H1 (cell line): ENCODE data around the gene TTBK1. TPM values are rescaled to one million over a fixed set of nuclear protein-coding genes. Genes with fewer than 3 reads are reported as not detected.

Experiments
- CTCF ChIA-PET: fragments of 300-600 bp; sonication (Branson Sonifier 250); formaldehyde crosslinking; loops from one replicate; lab custom pipeline; 2021; ENCODE audit not compliant: partially characterized antibody; lab: Charles Lee
- POLR2A ChIA-PET: fragments of 300-600 bp; sonication (Branson Sonifier 250); formaldehyde crosslinking; loops from one replicate; lab custom pipeline; 2021; ENCODE audit warnings: inconsistent platforms; ENCODE audit not compliant: partially characterized antibody; lab: Charles Lee
- DNase-seq, 2 experiments: peaks; one replicate each; pipeline versions ENCODE4 v3.0.0 to v3.0.0-alpha.2; 2010 to 2022; ENCODE audit warnings: low spot score in 2 of 2, low read depth in 1 of 2, mixed read lengths in 1 of 2
- FAIRE-seq: peaks from 2 replicates; lab custom pipeline; 2011; peaks lifted over from hg19 to GRCh38; lab: Jason Lieb, UNC
- H2AFZ ChIP-seq: 2 replicates; pipeline ENCODE4 v1.8.1; 2012; ENCODE audit warnings: low read length, inconsistent platforms
- H2AK5ac ChIP-seq: 2 replicates; pipeline ENCODE4 v1.6.1; 2013; ENCODE audit warnings: low read depth, low read length
- H2BK120ac ChIP-seq: replicated peaks from 2 replicates; pipeline ENCODE3; 2013; ENCODE audit warnings: low read depth, low read length, inconsistent platforms
- H2BK12ac ChIP-seq: 2 replicates; pipeline ENCODE4 v1.6.1; 2013; ENCODE audit warnings: low read depth, low read length
- H2BK15ac ChIP-seq: 2 replicates; pipeline ENCODE4 v1.6.1; 2013; ENCODE audit warnings: low read length
- H2BK20ac ChIP-seq: 2 replicates; pipeline ENCODE4 v1.6.1; 2013; ENCODE audit warnings: low read length
- H2BK5ac ChIP-seq: 2 replicates; pipeline ENCODE4 v1.6.1; 2013; ENCODE audit warnings: low read depth, low read length
- H3K14ac ChIP-seq: 2 replicates; pipeline ENCODE4 v1.6.1; 2013; ENCODE audit warnings: inconsistent platforms; ENCODE audit not compliant: insufficient read length
- H3K18ac ChIP-seq: 2 replicates; pipeline ENCODE4 v1.6.1; 2013; ENCODE audit warnings: low read length; ENCODE audit errors: extremely low read depth
- H3K23ac ChIP-seq: 2 replicates; pipeline ENCODE4 v1.6.1; 2013; ENCODE audit warnings: inconsistent platforms; ENCODE audit not compliant: insufficient read length
- H3K23me2 ChIP-seq: 2 replicates; pipeline ENCODE4 v1.6.1; 2013; ENCODE audit warnings: low read depth, low read length
- H3K27ac ChIP-seq: 2 replicates; pipeline ENCODE4 v1.6.1; 2011; ENCODE audit warnings: low read depth, low read length, inconsistent platforms
- H3K27me3 ChIP-seq, 4 experiments: replicated peaks in 1 of 4; 1 replicate in 1 of 4; 2 replicates in 3 of 4; pipeline versions ENCODE4 v1.6.1 to v1.8.1; 2011 to 2013; ENCODE audit warnings: low read length in 3 of 4, mild to moderate bottlenecking in 3 of 4, inconsistent platforms in 2 of 4, mixed read lengths in 2 of 4, moderate library complexity in 1 of 4; ENCODE audit not compliant: control insufficient read depth in 3 of 4, insufficient read depth in 3 of 4; ENCODE audit errors: extremely low read depth in 1 of 4
- H3K36me3 ChIP-seq, 4 experiments: 2 replicates each; pipeline versions ENCODE4 v1.6.1 to v1.8.1; 2011 to 2013; ENCODE audit warnings: mild to moderate bottlenecking in 4 of 4, low read length in 3 of 4, moderate library complexity in 2 of 4, control low read depth in 1 of 4, inconsistent platforms in 1 of 4; ENCODE audit not compliant: insufficient read depth in 4 of 4, control insufficient read depth in 2 of 4
- H3K4ac ChIP-seq: replicated peaks from 2 replicates; pipeline ENCODE3; 2013; ENCODE audit warnings: low read length, low read depth, mixed read lengths, inconsistent platforms; ENCODE audit not compliant: insufficient read length
- H3K4me1 ChIP-seq, 4 experiments: replicated peaks in 1 of 4; 1 replicate in 1 of 4; 2 replicates in 3 of 4; pipeline versions ENCODE4 v1.6.1 to v1.8.1; 2011 to 2013; ENCODE audit warnings: low read length in 3 of 4, inconsistent platforms in 2 of 4, mixed read lengths in 1 of 4; ENCODE audit not compliant: insufficient read depth in 4 of 4, control insufficient read depth in 3 of 4
- H3K4me2 ChIP-seq, 2 experiments: 2 replicates each; pipeline versions ENCODE4 v1.6.1 to v1.8.1; 2011 to 2013; ENCODE audit warnings: low read depth in 2 of 2, low read length in 2 of 2, control low read depth in 1 of 2, inconsistent platforms in 1 of 2, mild to moderate bottlenecking in 1 of 2; ENCODE audit not compliant: insufficient read depth in 1 of 2
- H3K4me3 ChIP-seq, 4 experiments: fragments of 200-600, 300-600 bp in 1 of 4; sonication (generic), shearing (Covaris generic), sonication (Bioruptor Twin) in 1 of 4; 2 replicates each; pipeline versions ENCODE4 v1.5.1 to v1.8.1; 2011 to 2016; ENCODE audit warnings: low read length in 4 of 4, low read depth in 3 of 4, control low read depth in 2 of 4, inconsistent platforms in 2 of 4, mild to moderate bottlenecking in 2 of 4, mixed read lengths in 1 of 4, moderate library complexity in 1 of 4; ENCODE audit not compliant: insufficient read depth in 2 of 4; ENCODE audit errors: extremely low read depth in 1 of 4
- H3K56ac ChIP-seq: replicated peaks from 2 replicates; pipeline ENCODE3; 2013; ENCODE audit warnings: low read depth, mild to moderate bottlenecking, mixed read lengths, low read length, inconsistent platforms; ENCODE audit not compliant: insufficient read length
- H3K79me1 ChIP-seq: 2 replicates; pipeline ENCODE4 v1.6.1; 2013; ENCODE audit warnings: low read depth, low read length, control low read depth
- H3K79me2 ChIP-seq, 2 experiments: 2 replicates each; pipeline versions ENCODE4 v1.6.1 to v1.8.1; 2012 to 2013; ENCODE audit warnings: low read length in 2 of 2, mild to moderate bottlenecking in 2 of 2, inconsistent platforms in 1 of 2; ENCODE audit not compliant: insufficient read depth in 2 of 2, control insufficient read depth in 1 of 2
- H3K9ac ChIP-seq, 4 experiments: replicated peaks in 1 of 4; 1 replicate in 1 of 4; 2 replicates in 3 of 4; pipeline versions ENCODE4 v1.6.1 to v1.8.1; 2011 to 2013; ENCODE audit warnings: low read depth in 3 of 4, low read length in 3 of 4, control low read depth in 2 of 4, mild to moderate bottlenecking in 2 of 4, moderate library complexity in 2 of 4, inconsistent platforms in 1 of 4; ENCODE audit errors: extremely low read depth in 1 of 4
- H3K9me3 ChIP-seq, 2 experiments: 2 replicates each; pipeline versions ENCODE4 v1.6.1 to v1.8.1; 2012 to 2013; ENCODE audit warnings: mild to moderate bottlenecking in 2 of 2, moderate library complexity in 2 of 2, control low read depth in 1 of 2, inconsistent platforms in 1 of 2, low read depth in 1 of 2, low read length in 1 of 2, mixed read lengths in 1 of 2; ENCODE audit not compliant: insufficient read depth in 2 of 2
- H4K20me1 ChIP-seq, 2 experiments: replicated peaks in 1 of 2; 2 replicates each; pipeline versions ENCODE3 to v1.8.1; 2011 to 2013; ENCODE audit warnings: inconsistent platforms in 2 of 2, low read length in 2 of 2, mild to moderate bottlenecking in 1 of 2; ENCODE audit not compliant: insufficient read depth in 2 of 2, control insufficient read depth in 1 of 2
- H4K5ac ChIP-seq: 2 replicates; pipeline ENCODE4 v1.6.1; 2013; ENCODE audit warnings: low read length, low read depth, mixed read lengths, inconsistent platforms; ENCODE audit not compliant: insufficient read length
- H4K8ac ChIP-seq: 2 replicates; pipeline ENCODE4 v1.8.0; 2013; ENCODE audit warnings: mild to moderate bottlenecking, moderate library complexity, low read length, inconsistent platforms; ENCODE audit not compliant: insufficient read depth; ENCODE audit errors: extremely low read depth
- H4K91ac ChIP-seq: replicated peaks from 2 replicates; pipeline ENCODE3; 2013; ENCODE audit warnings: low read length, mixed read lengths, inconsistent platforms; ENCODE audit not compliant: insufficient read length
- KDM1A ChIP-seq: fragments of 200-600, 300-600 bp; sonication (generic); IDR thresholded peaks from 2 replicates; pipeline ENCODE4 v1.7.1; 2016; ENCODE audit warnings: mild to moderate bottlenecking, low read length, borderline replicate concordance
- NANOG ChIP-seq: IDR thresholded peaks from 2 replicates; pipeline ENCODE4 v1.6.1; 2011; ENCODE audit warnings: low read length, low read depth, mild to moderate bottlenecking, inconsistent platforms; ENCODE audit not compliant: insufficient read depth, poor library complexity, severe bottlenecking
- POU5F1 ChIP-seq: IDR thresholded peaks from 2 replicates; pipeline ENCODE4 v1.6.1; 2011; ENCODE audit warnings: low read depth, mild to moderate bottlenecking, low read length, moderate library complexity
- WGBS, 2 experiments: shearing (Covaris generic) in 1 of 2; methylation state at CpG; one replicate each; pipeline versions ENCODE4 v1.1.6 to v1.1.7; 2013 to 2015; ENCODE audit warnings: low lambda C conversion rate in 2 of 2, mixed read lengths in 2 of 2, inconsistent platforms in 1 of 2, low coverage in 1 of 2, missing lambda C conversion rate in 1 of 2; ENCODE audit not compliant: insufficient replicate concordance in 2 of 2, insufficient coverage in 1 of 2, insufficient read length in 1 of 2; ENCODE audit errors: extremely low coverage in 1 of 2, missing lambda C conversion rate in 1 of 2; 5-methylcytosine and 5-hydroxymethylcytosine counted together
- polyA plus RNA-seq, 7 experiments: library from polyadenylated mRNA; depleted of rRNA in 3 of 7; stranded (reverse) in 5 of 7; unstranded in 2 of 7; fragments of >200 nt in 5 of 7; fragments of 200-250 nt in 2 of 7; gene quantifications; 1 replicate in 5 of 7; 2 replicates in 1 of 7; 4 replicates in 1 of 7; pipeline versions ENCODE4 v1.2.1 to v1.2.3, GENCODE V29; 2011 to 2013; ENCODE audit warnings: missing spikeins in 2 of 7, mixed read lengths in 2 of 7
- total RNA-seq: library from RNA; stranded (reverse); fragmentation: NEBNext Ultra II Directional; extraction: Animal tissue kit (Norgen Biotek cat#: 25700); gene quantifications from 2 replicates; pipeline ENCODE4 v1.2.1, GENCODE V29; 2021
- TF ChIP-seq, protein P1 (sequence below), 3 experiments: IDR thresholded peaks; 1 replicate in 2 of 3; 2 replicates in 1 of 3; pipeline versions ENCODE4 v1.5.1 to v1.6.1; 2011; ENCODE audit warnings: low read length in 3 of 3, mild to moderate bottlenecking in 3 of 3, inconsistent platforms in 2 of 3, low read depth in 1 of 3, moderate library complexity in 1 of 3; ENCODE audit not compliant: insufficient read depth in 1 of 3; ENCODE audit errors: control extremely low read depth in 1 of 3
- TF ChIP-seq, protein P2 (sequence below): IDR thresholded peaks from 2 replicates; pipeline ENCODE4 v1.6.1; 2011; ENCODE audit warnings: low read length, improper control_type of control experiment

Gene TTBK1
- total and polyA plus RNA-seq, 2 of the 8 experiments (the other 6 are each of a cell fraction or from before 2014, with no cell fraction given): 0.53 to 1.6 TPM

DNA sequence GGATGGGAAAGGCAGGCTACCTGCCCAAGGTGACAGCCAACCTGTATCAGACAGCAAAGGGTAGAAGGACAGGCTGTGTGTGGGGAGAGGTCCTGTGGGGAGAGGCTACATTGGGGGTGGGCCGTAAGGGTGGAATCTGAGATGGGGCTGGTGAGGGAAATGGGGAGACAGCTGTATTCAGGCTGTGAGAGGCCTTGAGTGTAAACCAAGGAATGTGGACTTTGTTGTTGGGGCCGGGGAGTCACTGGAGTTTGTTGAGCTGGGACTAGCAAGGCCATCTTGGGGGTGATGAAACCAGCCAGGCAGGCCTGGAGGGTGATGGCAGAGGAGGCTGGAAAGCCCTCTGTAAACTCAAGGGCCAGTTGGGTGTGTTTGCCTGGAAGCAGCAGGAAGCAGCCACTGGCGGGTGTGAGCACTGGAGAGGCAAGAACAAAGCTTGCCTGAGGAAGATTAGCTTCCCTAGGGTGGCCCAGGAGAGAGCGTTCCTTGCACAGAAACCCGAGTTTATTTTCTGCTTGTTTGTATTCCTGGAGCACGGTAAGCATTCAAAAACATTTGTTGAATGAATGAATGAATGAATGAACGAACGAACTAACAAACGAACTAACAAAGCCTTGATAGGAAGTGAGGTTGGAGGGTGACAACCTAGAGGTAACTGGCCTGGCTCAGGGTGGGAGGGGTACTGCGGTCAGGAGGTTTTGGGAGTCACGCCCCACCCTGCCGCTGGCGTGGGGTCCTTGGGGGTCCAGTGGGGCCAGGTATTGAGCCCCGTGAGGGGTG lies 18.9 kb downstream of the TTBK1 start:
- 88% methylated on average over 14 of the region's 14 CpGs; no CpG with 5 or more reads in 1 of the 2 experiments for WGBS, 2 experiments
- DNase-seq: no peak
- no peaks in the 10 kb centered on the region for H3K79me1 ChIP-seq
- H2BK20ac ChIP-seq: 0 out of 2 replicates have a peak overlapping the region, but pooled peaks have one; percentile 61
- H3K36me3 ChIP-seq: no peaks in the 10 kb centered on the region
- H3K27ac ChIP-seq: no peak overlapping the region
- no peak overlapping the region for H3K4ac ChIP-seq
- no peak overlapping the region for H2BK12ac ChIP-seq
- H2AK5ac ChIP-seq: no peak overlapping the region
- no peaks in the 10 kb centered on the region for H3K23me2 ChIP-seq
- no peak overlapping the region for H4K91ac ChIP-seq
- H3K27me3 ChIP-seq: no peaks in the 10 kb centered on the region
- no peak overlapping the region for H3K14ac ChIP-seq
- H4K20me1 ChIP-seq: peaks cover 0 to 2% of the 10 kb centered on the region in 2 experiments
- TF ChIP-seq KDM1A (no peak), NANOG (no peak), POU5F1 (no peak)
- TF ChIP-seq, protein P1, sequence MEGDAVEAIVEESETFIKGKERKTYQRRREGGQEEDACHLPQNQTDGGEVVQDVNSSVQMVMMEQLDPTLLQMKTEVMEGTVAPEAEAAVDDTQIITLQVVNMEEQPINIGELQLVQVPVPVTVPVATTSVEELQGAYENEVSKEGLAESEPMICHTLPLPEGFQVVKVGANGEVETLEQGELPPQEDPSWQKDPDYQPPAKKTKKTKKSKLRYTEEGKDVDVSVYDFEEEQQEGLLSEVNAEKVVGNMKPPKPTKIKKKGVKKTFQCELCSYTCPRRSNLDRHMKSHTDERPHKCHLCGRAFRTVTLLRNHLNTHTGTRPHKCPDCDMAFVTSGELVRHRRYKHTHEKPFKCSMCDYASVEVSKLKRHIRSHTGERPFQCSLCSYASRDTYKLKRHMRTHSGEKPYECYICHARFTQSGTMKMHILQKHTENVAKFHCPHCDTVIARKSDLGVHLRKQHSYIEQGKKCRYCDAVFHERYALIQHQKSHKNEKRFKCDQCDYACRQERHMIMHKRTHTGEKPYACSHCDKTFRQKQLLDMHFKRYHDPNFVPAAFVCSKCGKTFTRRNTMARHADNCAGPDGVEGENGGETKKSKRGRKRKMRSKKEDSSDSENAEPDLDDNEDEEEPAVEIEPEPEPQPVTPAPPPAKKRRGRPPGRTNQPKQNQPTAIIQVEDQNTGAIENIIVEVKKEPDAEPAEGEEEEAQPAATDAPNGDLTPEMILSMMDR (IDR thresholded peaks at IDR 0.05; ENCODE audit: control extremely low read depth in 1 of 3, insufficient read depth in 1 of 3, low read depth in 1 of 3, low read length in 3 of 3): no peak
- TF ChIP-seq, protein P2, sequence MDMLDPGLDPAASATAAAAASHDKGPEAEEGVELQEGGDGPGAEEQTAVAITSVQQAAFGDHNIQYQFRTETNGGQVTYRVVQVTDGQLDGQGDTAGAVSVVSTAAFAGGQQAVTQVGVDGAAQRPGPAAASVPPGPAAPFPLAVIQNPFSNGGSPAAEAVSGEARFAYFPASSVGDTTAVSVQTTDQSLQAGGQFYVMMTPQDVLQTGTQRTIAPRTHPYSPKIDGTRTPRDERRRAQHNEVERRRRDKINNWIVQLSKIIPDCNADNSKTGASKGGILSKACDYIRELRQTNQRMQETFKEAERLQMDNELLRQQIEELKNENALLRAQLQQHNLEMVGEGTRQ: no peak
- H2BK15ac ChIP-seq: no peak overlapping the region
- no peak overlapping the region; the same call in 1 of the 2 replicates for H2AFZ ChIP-seq
- no peak overlapping the region; the same call in 1 of the 2 replicates for H2BK5ac ChIP-seq
- H3K9me3 ChIP-seq: no peaks in the 10 kb centered on the region
- CTCF ChIA-PET: interaction anchor here (0.6 to 9.4 kb wide), 18 partner anchors 9 to 679 kb away, joined by 3 to 78 read pairs (median 6); partner anchors contain the start of genes CRIP3 and DNPH1
- H3K56ac ChIP-seq: no peak overlapping the region
- POLR2A ChIA-PET: interaction anchor here (0.8 kb wide), 1 partner anchor 406 kb away, joined by 3 read pairs; no protein-coding TSS in a partner anchor
- peak overlapping the region; percentile 48; the same call in 1 of the 2 replicates for H3K18ac ChIP-seq
- H2BK120ac ChIP-seq: no peak overlapping the region
- H3K4me3 ChIP-seq: no peak overlapping the region
- H3K79me2 ChIP-seq: no peaks in the 10 kb centered on the region
- H3K4me1 ChIP-seq: peaks cover 0 to 4% (median 0%) of the 10 kb centered on the region in 4 experiments; a peak in 5 of 7 replicates
- H3K9ac ChIP-seq: no peak overlapping the region
- no peak overlapping the region for H4K5ac ChIP-seq
- FAIRE-seq: no peak
- H3K23ac ChIP-seq: no peak overlapping the region
- no peak overlapping the region for H3K4me2 ChIP-seq
- no peak overlapping the region for H4K8ac ChIP-seq
